GM12891 (cell line): ENCODE data around the gene CCDC34.

Source experiments
- DNase-seq: peaks from one replicate; pipeline ENCODE4 v3.0.0; 2011; ENCODE audit warnings: low spot score; ENCODE audit not compliant: insufficient read length
- FAIRE-seq: peaks from 2 replicates; lab custom pipeline; 2011; peaks lifted over from hg19 to GRCh38; lab: Jason Lieb, UNC
- PAX5 ChIP-seq: IDR thresholded peaks from 2 replicates; pipeline ENCODE4 v1.6.1; 2011; ENCODE audit warnings: low read length, moderate library complexity, mild to moderate bottlenecking; ENCODE audit not compliant: insufficient read depth, severe bottlenecking
- POLR2A ChIP-seq: IDR thresholded peaks from 2 replicates; pipeline ENCODE4 v1.6.1; 2011; ENCODE audit warnings: low read depth, low read length, control low read depth
- POLR2AphosphoS5 ChIP-seq: IDR thresholded peaks from 2 replicates; pipeline ENCODE4 v1.6.1; 2011; ENCODE audit warnings: low read depth, low read length, control low read depth
- POU2F2 ChIP-seq: IDR thresholded peaks from 2 replicates; pipeline ENCODE4 v1.6.1; 2011; ENCODE audit warnings: low read depth, mild to moderate bottlenecking, control low read depth, low read length, moderate library complexity
- SPI1 ChIP-seq: IDR thresholded peaks from 2 replicates; pipeline ENCODE4 v1.6.1; 2011; ENCODE audit warnings: low read depth, low read length, control low read depth
- TAF1 ChIP-seq: IDR thresholded peaks from 2 replicates; pipeline ENCODE4 v1.6.1; 2011; ENCODE audit warnings: low read depth, low read length, control low read depth

CCDC34 gene

GRCh38 chr11:27370374-27370773 is 7.4 kb upstream of the CCDC34 start:
- FAIRE-seq (no peak), DNase-seq (no peak)
- TF ChIP-seq PAX5 (no peak), SPI1 (no peak), POLR2A (no peak), POU2F2 (no peak), POLR2AphosphoS5 (no peak), TAF1 (no peak)

DNA sequence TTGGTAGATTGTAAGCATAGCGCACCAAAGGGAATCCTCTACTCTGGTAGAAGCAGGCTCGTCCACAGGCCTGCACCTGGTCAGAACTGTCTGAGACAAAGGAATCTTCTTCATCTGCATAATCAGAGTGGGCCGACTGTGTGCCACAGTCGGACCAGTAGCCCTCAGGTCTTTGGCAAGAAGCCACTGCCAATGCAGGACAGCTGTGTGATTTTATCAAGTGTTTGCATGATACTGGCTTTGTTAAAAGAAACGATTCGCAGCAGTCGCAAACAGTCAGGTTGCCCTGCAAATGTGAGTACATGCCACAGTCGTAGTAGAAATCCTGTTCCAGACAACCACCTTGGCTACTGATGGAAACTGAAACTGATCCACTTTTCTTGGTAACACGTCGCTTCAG is 4.9 kb upstream of the CCDC34 start:
- FAIRE-seq (no peak), DNase-seq (no peak)
- TF ChIP-seq PAX5 (no peak), POU2F2 (no peak), TAF1 (no peak), SPI1 (no peak), POLR2A (no peak)

DNA sequence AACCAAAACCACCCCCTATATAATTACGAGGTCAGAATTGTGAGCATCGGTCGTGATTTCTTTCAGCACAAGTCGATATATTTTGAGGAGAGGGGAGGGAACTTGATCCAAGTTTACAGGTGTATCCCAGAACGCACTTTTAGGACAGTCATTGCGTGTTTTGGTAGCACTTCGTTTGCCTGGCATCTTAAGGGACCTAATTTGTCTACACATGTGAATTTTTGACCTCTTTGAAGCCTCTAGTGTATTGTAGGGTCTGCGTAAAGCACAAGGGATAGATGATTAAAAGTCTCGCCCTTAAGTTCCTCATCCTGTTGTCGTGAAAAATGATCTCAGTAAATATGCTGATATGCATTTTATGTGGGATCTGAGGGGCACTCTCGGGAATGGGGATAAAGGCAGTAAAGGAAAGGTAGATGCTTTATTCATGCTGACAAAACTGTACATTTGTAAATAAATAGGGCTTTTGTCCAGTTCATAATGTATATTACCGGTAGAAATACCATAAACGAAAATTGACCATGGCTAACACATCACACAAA is 632 bp upstream of the CCDC34 start:
- TF ChIP-seq POLR2A, result no peak
- no peak for TF ChIP-seq PAX5
- TF ChIP-seq POU2F2, result no peak
- no peak for TF ChIP-seq SPI1
- TF ChIP-seq TAF1, result no peak
- TF ChIP-seq POLR2AphosphoS5, result no peak
- no peak for DNase-seq
- FAIRE-seq, result peak; percentile 45

DNA sequence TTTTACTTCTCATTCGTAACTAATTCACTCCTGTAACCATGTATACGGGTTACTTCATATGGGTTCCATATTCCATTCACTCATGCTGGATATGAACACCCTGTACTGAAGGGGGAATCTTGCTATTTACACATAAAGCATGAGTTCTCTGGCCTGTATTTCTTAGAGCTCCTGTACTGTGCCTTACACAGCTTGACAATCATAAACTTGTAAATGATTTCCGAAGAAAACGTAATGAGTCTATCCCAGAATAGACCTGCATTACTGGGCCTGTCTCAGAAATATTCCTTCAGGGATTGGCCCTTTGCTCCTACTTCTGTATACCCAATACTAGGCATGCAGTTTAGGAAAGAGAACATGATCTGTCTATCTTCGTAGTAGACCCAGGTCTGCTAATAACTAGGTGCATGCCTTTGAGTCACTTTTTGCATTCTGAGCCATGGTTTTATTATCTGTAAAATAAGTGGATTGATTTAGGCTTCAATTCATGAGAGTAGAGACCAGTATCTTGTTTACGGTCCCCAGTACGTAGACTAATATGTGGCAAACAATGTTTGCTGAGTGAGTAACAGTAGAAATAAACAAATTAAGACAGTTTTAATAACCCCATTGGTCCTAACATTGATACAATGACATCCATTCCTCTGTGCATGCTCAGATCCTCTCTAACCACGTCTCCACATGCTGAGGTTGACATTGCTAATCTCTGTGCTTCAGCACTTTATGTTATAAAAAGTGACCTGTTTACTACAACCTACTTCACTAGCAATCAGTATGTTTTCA is 1.2 kb downstream of the CCDC34 start:
- no peak for DNase-seq
- peak; percentile 78 for FAIRE-seq
- TF ChIP-seq POU2F2, result no peak
- TF ChIP-seq POLR2A, result no peak
- no peak for TF ChIP-seq PAX5
- TF ChIP-seq SPI1, result no peak
- no peak for TF ChIP-seq TAF1

DNA sequence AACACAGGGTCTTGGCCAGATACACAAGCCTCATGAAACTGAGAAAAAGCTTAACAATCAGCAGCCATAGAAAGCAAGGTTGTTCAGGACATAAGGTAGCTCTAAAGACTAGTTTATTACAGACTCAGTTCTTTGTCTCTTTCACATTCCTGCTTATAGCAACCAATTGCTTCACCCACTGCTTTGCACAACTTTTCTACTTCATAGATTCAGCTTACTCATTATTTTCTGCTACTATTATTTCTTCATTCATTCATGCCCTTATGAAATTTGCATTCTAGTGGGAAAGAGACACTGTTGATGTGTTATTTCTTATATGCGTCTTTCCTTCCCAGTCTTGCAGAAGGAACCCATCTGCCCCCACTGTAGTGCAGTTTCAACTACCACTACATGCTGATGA is 4.7 kb downstream of the CCDC34 start:
- FAIRE-seq (no peak), DNase-seq (no peak)

DNA sequence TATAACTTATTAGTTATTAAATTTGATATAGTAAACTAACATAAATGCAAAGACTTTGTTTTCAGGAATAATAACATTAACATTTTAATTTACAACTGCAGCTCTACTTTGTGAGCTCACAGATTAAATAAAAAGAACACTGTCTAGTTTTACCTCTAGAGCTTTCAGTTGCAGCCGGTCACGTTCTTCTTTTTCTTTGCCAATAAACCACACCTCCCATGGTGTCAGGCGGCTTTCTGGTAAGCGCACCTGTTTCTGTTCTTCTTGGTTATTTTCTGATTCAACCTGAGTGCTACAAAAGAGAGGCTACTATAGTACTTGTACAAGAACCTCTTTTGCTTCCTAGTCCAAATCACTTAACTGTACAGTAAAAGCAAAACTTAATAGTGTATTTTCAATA is 5.8 kb downstream of the CCDC34 start:
- FAIRE-seq (no peak), DNase-seq (no peak)
- no peak for TF ChIP-seq POU2F2
- no peak for TF ChIP-seq POLR2AphosphoS5
- no peak for TF ChIP-seq SPI1
- no peak for TF ChIP-seq TAF1
- TF ChIP-seq POLR2A, result no peak
- TF ChIP-seq PAX5, result no peak

More for the DNA sequence above, 4.7 kb downstream of the CCDC34 start:
- TF ChIP-seq POLR2A (no peak), POLR2AphosphoS5 (no peak), POU2F2 (no peak), PAX5 (no peak), SPI1 (no peak)

DNA sequence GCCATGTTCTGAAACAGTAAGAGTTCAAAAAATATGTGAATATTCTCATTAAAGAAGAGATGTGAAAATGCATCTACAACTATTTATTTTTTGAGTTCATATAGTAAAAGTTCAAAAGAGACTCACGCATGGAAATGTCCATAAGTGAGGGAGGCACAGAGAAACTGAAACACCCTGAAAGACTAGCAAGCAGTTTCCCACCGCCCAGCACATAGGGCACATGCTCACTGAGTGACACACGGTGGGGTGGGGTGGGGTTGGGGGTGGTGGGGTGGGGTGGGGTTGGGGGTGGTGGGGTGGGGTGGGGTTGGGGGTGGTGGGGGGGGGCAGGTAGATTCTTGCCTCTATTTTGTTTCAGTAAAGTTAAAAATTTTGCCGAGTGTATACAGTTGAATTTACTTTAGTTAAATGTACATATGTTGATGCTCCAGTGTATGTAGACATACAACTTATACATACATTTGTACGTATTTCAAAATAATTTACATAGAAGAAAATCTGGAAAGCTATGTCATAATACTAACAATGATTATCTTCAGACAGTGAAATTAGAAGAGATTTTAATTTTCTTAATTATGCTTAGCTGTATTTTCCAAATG is 6.3 kb downstream of the CCDC34 start:
- no peak for FAIRE-seq
- TF ChIP-seq TAF1, result no peak
- TF ChIP-seq POU2F2, result no peak
- no peak for TF ChIP-seq PAX5
- TF ChIP-seq SPI1, result no peak
- no peak for TF ChIP-seq POLR2A
- TF ChIP-seq POLR2AphosphoS5, result no peak
- no peak for DNase-seq

DNA sequence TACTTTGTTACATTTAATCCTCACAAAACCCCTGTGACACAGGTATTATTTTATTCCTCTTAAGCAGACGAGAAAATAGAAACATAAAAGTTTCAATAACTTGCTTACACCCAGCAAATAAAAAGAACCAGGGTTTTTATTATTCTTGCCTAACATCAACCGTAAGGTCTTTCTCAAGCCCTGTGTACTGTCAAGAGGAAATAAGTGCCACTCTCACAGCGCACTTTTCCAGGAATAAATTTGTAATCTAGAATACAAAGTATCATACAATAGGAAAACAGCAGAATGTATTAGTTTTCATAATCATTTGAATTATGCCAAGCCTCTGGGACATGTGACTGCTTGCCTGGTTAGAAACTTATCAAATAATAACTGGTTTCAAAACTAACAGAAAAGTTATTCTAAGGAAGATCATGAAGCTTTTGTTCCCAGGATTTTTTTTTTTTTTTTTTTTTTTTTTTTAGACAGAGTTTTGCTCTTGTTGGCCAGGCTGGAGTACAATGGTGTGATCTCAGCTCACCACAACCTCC is 7.4 kb downstream of the CCDC34 start:
- FAIRE-seq (no peak), DNase-seq (no peak)
- TF ChIP-seq POU2F2, result no peak
- no peak for TF ChIP-seq SPI1
- no peak for TF ChIP-seq POLR2A
- TF ChIP-seq POLR2AphosphoS5, result no peak
- TF ChIP-seq TAF1, result no peak
- no peak for TF ChIP-seq PAX5

- DNase-seq (no peak), FAIRE-seq (no peak)
- TF ChIP-seq TAF1 (no peak), PAX5 (no peak), POLR2A (no peak), POLR2AphosphoS5 (no peak), POU2F2 (no peak), SPI1 (no peak)
These were observed 8.6 kb downstream of the CCDC34 start for GRCh38 chr11:27354359-27354965.
